GM21367 (cell line): ENCODE results near the gene SYCP2L.

Experiments used
- ATAC-seq: cut with Tn5 transposase; IDR thresholded peaks from one replicate; pipeline ENCODE4 v1.9.1; 2021; ENCODE audit not compliant: unreplicated experiment

The SYCP2L gene

DNA sequence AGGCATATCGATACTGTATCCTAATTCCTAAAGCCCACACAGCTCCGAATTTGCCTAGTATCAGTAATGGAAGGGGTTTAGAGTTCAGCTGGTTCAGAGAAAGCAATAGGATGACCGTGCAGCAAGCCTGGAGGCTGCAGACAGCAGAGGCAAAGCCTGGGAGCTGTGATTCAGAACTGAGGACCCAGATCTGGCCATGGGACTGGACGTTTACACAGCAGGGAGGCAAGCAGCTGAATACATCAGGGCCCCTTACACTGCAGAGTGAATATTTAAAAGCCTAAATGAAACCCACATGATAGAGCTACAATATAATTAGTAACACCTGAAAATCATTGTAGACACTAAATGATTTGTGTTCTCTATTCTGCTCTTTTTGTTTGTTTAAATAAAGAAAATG is 119.2 kb downstream of the SYCP2L start:
- no peak for ATAC-seq

GRCh38 chr6:11007715-11008608 is 121.1 kb downstream of the SYCP2L start:
- no peak for ATAC-seq

GRCh38 chr6:11008821-11009220 is 122.0 kb downstream of the SYCP2L start:
- ATAC-seq, result no peak

DNA sequence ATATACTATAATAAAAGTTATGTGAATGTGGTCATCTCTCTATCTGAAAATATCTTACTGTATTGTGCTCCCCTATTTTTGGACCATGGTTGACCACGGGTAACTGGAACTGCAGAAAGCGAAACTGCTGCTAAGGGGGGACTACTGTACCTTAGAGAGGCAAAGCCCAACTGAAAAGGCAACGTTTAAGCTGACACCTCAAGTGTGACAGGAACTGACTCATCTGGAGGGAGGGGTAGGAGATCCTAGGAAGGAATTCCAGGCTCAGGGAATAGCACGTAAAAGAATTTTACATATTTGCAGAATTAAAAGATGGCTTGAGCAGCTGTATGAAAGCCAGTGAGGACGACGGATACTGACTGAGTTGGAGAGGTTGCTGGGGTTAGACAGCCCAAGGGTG is 122.5 kb downstream of the SYCP2L start:
- ATAC-seq, result peak; percentile 53

GRCh38 chr6:11011787-11012234 is 125.0 kb downstream of the SYCP2L start:
- ATAC-seq, result no peak

- ATAC-seq, result no peak
These were observed 125.5 kb downstream of the SYCP2L start for GRCh38 chr6:11012295-11012754.

GRCh38 chr6:11012976-11013720 is 126.3 kb downstream of the SYCP2L start:
- ATAC-seq, result no peak

DNA sequence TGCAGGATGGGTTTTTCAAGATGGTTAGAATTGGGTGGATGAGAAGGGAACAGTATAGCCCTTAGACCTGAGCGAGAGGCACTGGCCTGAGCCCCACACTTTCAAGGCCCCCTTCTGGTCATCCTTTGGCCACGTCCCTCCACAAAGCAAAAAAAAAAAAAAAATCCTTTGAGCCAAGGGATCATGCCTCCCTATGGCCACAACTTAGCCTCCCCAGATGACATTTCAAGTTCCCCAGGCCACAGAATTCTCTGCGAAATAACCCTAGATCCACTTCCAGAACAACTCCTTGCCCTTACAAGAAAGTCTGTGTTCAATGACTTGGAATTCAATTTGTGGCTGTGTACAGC is 126.8 kb downstream of the SYCP2L start:
- no peak for ATAC-seq

- no peak for ATAC-seq
These were observed 128.2 kb downstream of the SYCP2L start for GRCh38 chr6:11015102-11015501.

DNA sequence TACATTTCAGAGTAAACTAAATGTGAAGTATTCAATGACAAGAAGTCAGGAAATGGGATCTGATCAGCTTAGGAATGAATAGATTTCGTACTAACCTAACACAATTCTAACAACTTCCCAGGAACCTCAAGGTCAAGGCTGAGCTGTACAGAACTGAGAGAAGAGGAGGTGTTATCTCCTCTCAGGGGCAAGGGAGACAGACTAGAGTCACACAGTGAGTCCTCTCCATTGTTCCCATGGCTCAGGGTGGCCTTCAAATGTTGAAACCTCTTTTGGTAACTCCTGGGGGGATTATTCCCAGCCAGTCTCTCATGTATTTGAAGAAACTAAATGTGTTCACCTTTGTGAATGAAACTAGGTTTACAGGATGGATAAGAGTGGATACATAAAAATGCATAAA is 129.6 kb downstream of the SYCP2L start:
- no peak for ATAC-seq

DNA sequence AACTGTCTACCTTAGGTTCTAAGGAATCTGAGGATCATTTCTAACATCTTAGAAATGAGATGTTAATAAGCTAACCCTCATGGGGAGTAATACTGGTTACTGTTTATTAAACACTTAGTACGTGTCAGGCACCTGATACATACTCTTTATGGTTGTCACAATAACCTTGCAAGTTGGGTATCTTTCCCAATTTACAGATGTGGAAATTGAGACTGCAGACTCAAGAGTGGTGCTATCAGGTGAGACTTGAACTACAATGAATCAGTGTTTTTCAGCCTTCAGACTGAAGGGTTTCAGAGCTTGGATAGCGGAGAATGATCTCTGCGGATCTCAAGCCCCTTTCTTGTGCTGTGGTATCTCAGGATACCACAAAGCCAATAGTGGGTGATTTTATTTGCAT is 130.2 kb downstream of the SYCP2L start:
- ATAC-seq, result no peak

GRCh38 chr6:11018225-11018624 is 131.4 kb downstream of the SYCP2L start:
- no peak for ATAC-seq

GRCh38 chr6:11021003-11021402 is 134.2 kb downstream of the SYCP2L start:
- no peak for ATAC-seq

- no peak for ATAC-seq
These were observed 134.9 kb downstream of the SYCP2L start for GRCh38 chr6:11021714-11022113.

DNA sequence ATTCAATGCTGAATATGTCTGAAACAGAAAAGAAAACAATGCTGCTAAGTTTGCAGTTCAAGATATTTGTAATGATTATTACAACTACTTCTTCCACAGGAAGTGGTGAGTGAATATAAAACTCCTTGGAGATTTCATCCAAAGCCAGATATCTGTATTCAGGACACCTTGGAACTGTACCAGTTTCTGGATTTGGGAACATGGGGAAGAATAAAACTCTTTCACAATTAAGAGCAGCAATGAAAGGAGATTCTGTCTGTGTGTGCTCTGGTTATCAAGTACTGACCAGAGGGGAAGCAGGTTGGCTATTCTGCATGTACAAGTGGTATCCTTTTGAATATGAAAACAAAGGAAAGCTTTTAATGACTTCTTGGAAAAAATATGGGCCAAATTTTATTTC is 136.2 kb downstream of the SYCP2L start:
- no peak for ATAC-seq
